DMS79 treated with DMSO at 0.1 percent for 48 hours (cell line): ENCODE results near the gene OR56B1.

ENCODE experiments used
- DNase-seq: peaks from one replicate; lab custom pipeline; 2025; lab: John Stamatoyannopoulos, UW

Gene OR56B1

DNA sequence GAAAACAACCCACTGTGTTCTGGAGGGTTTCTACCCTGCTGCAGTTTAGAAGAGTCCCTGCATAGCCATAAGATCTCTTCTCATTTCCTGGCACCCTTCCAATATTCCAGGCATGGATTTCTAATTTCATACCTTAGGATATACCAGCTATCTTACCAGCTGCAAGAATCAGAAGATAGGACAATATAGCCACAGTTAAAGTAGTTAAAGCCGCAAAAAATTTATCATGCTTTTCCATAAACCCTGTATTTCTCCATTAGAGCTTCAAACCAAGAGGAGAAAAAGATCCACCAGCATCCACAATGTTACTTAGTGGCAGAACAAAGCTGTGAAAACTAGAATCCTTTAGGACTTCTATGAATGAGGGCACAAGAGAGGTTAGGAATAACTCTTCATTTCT is 8.6 kb upstream of the OR56B1 start:
- no peak for DNase-seq

DNA sequence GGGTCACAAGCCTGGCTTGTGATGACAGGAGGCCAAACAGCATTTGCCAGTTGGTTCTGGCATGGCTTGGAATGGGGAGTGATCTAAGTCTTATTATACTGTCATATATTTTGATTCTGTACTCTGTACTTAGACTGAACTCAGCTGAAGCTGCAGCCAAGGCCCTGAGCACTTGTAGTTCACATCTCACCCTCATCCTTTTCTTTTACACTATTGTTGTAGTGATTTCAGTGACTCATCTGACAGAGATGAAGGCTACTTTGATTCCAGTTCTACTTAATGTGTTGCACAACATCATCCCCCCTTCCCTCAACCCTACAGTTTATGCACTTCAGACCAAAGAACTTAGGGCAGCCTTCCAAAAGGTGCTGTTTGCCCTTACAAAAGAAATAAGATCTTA is 843 bp downstream of the OR56B1 start:
- no peak for DNase-seq

GRCh38 chr11:5737670-5738392 is 1.6 kb downstream of the OR56B1 start:
- no peak for DNase-seq

- no peak for DNase-seq
These were observed 2.2 kb downstream of the OR56B1 start for GRCh38 chr11:5738431-5738830.

DNA sequence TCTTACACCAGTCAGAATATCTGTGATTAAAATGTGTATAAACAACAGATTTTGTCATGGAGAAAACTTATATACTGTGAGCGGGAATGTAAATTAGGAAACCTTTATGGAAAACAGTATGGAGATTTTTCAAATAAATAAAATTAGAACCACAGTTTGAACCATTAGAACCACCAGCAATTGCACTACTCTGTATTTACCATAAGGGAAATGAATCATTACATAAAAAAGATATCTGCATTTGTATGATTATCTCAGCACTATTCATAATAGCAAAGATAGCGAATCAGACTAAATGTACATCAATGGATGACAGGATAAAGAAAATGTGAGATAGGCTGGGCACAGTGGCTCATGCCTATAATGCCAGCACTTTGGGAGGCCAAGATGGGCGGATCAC is 10.4 kb downstream of the OR56B1 start:
- DNase-seq, result no peak

- DNase-seq, result no peak
These were observed 13.6 kb downstream of the OR56B1 start for GRCh38 chr11:5749836-5750235.

DNA sequence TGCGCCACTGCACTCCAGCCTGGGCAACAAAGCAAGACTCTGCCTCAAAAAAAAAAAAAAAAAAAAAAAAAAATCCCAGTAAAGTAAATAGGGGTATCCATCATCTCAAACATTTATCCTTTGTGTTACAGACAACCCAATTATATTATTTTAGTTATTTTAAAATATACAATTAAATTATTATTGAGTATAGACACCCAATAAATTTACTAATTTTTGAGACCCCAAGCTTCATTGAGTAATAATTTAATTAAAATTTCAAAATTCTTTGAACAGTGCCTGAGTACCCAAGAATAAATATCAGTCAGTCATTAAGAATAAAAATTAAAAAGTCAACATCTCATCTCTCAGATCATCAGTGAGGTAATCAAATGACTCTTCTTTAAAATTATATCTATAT is 17.7 kb downstream of the OR56B1 start, which contains the start of gene OR52N4:
Gene OR52N4, plus strand, starts transcription at position 301 of the 400 bp plus-strand sequence. CDS start 498 bp downstream, outside the sequence.
- no peak for DNase-seq

- no peak for DNase-seq
These were observed 30.8 kb downstream of the OR56B1 start for GRCh38 chr11:5767056-5767455.

GRCh38 chr11:5783255-5783654 is 47.0 kb downstream of the OR56B1 start, which contains the start of gene OR52N5:
Gene OR52N5 (minus strand): TSS chr11:5783355. CDS start chr11:5778634, 4,721 bp downstream.
- DNase-seq, result no peak
